K562 (cell line): ENCODE results near the gene HSPA4L. TPM values are rescaled to one million over a fixed set of nuclear protein-coding genes. Genes with fewer than 3 reads are reported as not detected.

Experiments used
- AFF4 ChIP-seq: sonication (generic); formaldehyde crosslinking; IDR thresholded peaks from 2 replicates; pipeline ENCODE4 v1.8.0; 2023; ENCODE audit warnings: mild to moderate bottlenecking, missing genetic modification reagents
- ARNT ChIP-seq, 2 experiments: fragments of 450-650 bp; IDR thresholded peaks; 2 replicates each; pipeline ENCODE4 v1.6.1; 2016; ENCODE audit warnings: mild to moderate bottlenecking in 1 of 2
- CREBBP ChIP-seq: IDR thresholded peaks from one replicate; pipeline ENCODE4 v1.6.1; 2012; ENCODE audit warnings: low read depth, mild to moderate bottlenecking, control low read depth, inconsistent platforms, low read length
- CXXC5 ChIP-seq: fragments of 250-450 bp; sonication (Bioruptor Pico); IDR thresholded peaks from 2 replicates; pipeline ENCODE4 v1.8.0; 2022; ENCODE audit warnings: inconsistent platforms, mild to moderate bottlenecking, moderate library complexity
- GABPB2 ChIP-seq: fragments of 250-450 bp; sonication (Bioruptor Pico); conservative IDR thresholded peaks from 2 replicates; pipeline ENCODE4 v1.5.1; 2021; ENCODE audit warnings: mild to moderate bottlenecking
- HDAC2 ChIP-seq: fragments of 450-650 bp; IDR thresholded peaks from 2 replicates; pipeline ENCODE4 v1.6.1; 2016; ENCODE audit warnings: mild to moderate bottlenecking
- ID3 ChIP-seq, 2 experiments: fragments of 250-450 bp in 1 of 2; fragments of 450-650 bp in 1 of 2; sonication (Bioruptor Pico) in 1 of 2; IDR thresholded peaks; 2 replicates each; pipeline versions ENCODE4 v1.6.1 to v1.8.0; 2016 to 2021; ENCODE audit warnings: mild to moderate bottlenecking in 2 of 2, moderate library complexity in 2 of 2, missing compliant biosample characterization in 1 of 2, missing genetic modification characterization in 1 of 2
- MCM5 ChIP-seq: fragments of 450-650 bp; IDR thresholded peaks from 2 replicates; pipeline ENCODE4 v1.6.1; 2016; ENCODE audit warnings: low read depth
- MEF2A ChIP-seq: IDR thresholded peaks from 2 replicates; pipeline ENCODE4 v1.6.1; 2011; ENCODE audit warnings: low read depth, mild to moderate bottlenecking, low read length, moderate library complexity; ENCODE audit not compliant: control insufficient read depth
- NELFE ChIP-seq: IDR thresholded peaks from 2 replicates; pipeline ENCODE4 v1.6.1; 2011; ENCODE audit warnings: mild to moderate bottlenecking; ENCODE audit not compliant: insufficient read depth, insufficient read length
- NONO ChIP-seq, 2 experiments: fragments of 200-400 bp in 1 of 2; fragments of 450-650 bp in 1 of 2; formaldehyde crosslinking in 1 of 2; IDR thresholded peaks; 2 replicates each; pipeline ENCODE4 v1.6.1; 2017; ENCODE audit warnings: low read depth in 2 of 2, mild to moderate bottlenecking in 2 of 2, moderate library complexity in 2 of 2, low read length in 1 of 2
- PHF8 ChIP-seq: fragments of 200-600 bp; sonication (generic); IDR thresholded peaks from 2 replicates; pipeline ENCODE4 v1.6.1; 2012; ENCODE audit warnings: mixed run types, mild to moderate bottlenecking, inconsistent platforms, low read length, moderate library complexity, borderline replicate concordance
- SETDB1 ChIP-seq: IDR thresholded peaks from one replicate; pipeline ENCODE4 v1.6.1; 2012; ENCODE audit warnings: low read length, control low read depth, inconsistent platforms
- SMAD2 ChIP-seq: fragments of 150-350 bp; IDR thresholded peaks from 2 replicates; pipeline ENCODE4 v1.6.1; 2014; ENCODE audit warnings: low read depth, mild to moderate bottlenecking, low read length
- SRSF9 ChIP-seq: fragments of 200-400 bp; formaldehyde crosslinking; IDR thresholded peaks from 2 replicates; pipeline ENCODE4 v1.6.1; 2017; ENCODE audit warnings: low read depth, low read length, borderline replicate concordance
- STAT5A ChIP-seq: IDR thresholded peaks from 2 replicates; pipeline ENCODE4 v1.6.1; 2012; ENCODE audit warnings: low read length, inconsistent platforms, borderline replicate concordance
- TBP ChIP-seq: optimal IDR thresholded peaks from 2 replicates; pipeline ENCODE3; 2011; ENCODE audit warnings: low read depth, low read length, improper control_type of control experiment
- TEAD1 ChIP-seq, 2 experiments: fragments of 450-650 bp in 1 of 2; sonication (generic) in 1 of 2; formaldehyde crosslinking; IDR thresholded peaks; 2 replicates each; pipeline versions ENCODE4 v1.4.0 to v1.8.0; 2020 to 2022; ENCODE audit warnings: mild to moderate bottlenecking in 2 of 2, missing genetic modification reagents in 1 of 2
- THRAP3 ChIP-seq: fragments of 450-650 bp; IDR thresholded peaks from 2 replicates; pipeline ENCODE4 v1.6.1; 2016; ENCODE audit warnings: mild to moderate bottlenecking, inconsistent platforms, borderline replicate concordance
- ZBTB7A ChIP-seq: IDR thresholded peaks from 2 replicates; pipeline ENCODE4 v1.6.1; 2011; ENCODE audit warnings: low read depth, mild to moderate bottlenecking, low read length, moderate library complexity, borderline replicate concordance; ENCODE audit not compliant: control insufficient read depth
- ZFP30 ChIP-seq: fragments of 250-450 bp; sonication (Bioruptor Pico); IDR thresholded peaks from 2 replicates; pipeline ENCODE4 v1.8.0; 2022; ENCODE audit warnings: moderate library complexity, mild to moderate bottlenecking, inconsistent platforms, borderline replicate concordance
- ZNF232 ChIP-seq: sonication (generic); formaldehyde crosslinking; IDR thresholded peaks from 2 replicates; pipeline ENCODE4 v1.8.0; 2022; ENCODE audit warnings: mild to moderate bottlenecking, missing genetic modification reagents
- ZNF766 ChIP-seq: fragments of 200-800 bp; sonication (Bioruptor generic); conservative IDR thresholded peaks from 2 replicates; pipeline ENCODE4 v1.6.1; 2016; ENCODE audit warnings: missing genetic modification characterization, missing compliant biosample characterization
- polyA plus RNA-seq, 8 experiments: library from polyadenylated mRNA; depleted of rRNA in 4 of 8; stranded (reverse) in 5 of 8; unstranded in 3 of 8; fragments of >200 nt; fragmentation: Nextera tagmentation in 2 of 8; fragmentation: Illumina TruSeq in 1 of 8; extraction: Ambion mirVana in 2 of 8; extraction: Trizol in 1 of 8; gene quantifications; 2 replicates each; pipeline versions ENCODE4 v1.2.1 to v1.2.3, GENCODE V29; 2011 to 2014; ENCODE audit warnings: inconsistent platforms in 1 of 8, missing spikeins in 1 of 8
- total RNA-seq, 7 experiments: library from RNA; depleted of rRNA in 6 of 7; stranded (reverse); fragments of >200 nt in 6 of 7; fragmentation: Illumina TruSeq in 2 of 7; extraction: Trizol in 2 of 7; gene quantifications; 2 replicates each; pipeline versions ENCODE4 v1.2.1 to v1.2.3, GENCODE V29; 2011 to 2021; ENCODE audit warnings: low replicate concordance in 1 of 7

HSPA4L gene
- total and polyA plus RNA-seq, 9 of the 15 experiments (the other 6 are each of a cell fraction or from before 2014, with no cell fraction given): 12.3 to 37.0 (median 21.7) TPM

GRCh38 chr4:127880763-127881562 is 98.8 kb downstream of the HSPA4L start, which contains the start of gene PLK4 (continued):
- TF ChIP-seq ZNF232 (CRISPR knock-in tag): no peak
- TF ChIP-seq ID3 (CRISPR knock-in tag; IDR thresholded peaks at IDR 0.05): no peak
- TF ChIP-seq ID3 (tag; IDR thresholded peaks at IDR 0.05): no peak
- TF ChIP-seq HDAC2: peak; percentile 47
- peak; percentile 99 for TF ChIP-seq PHF8
- TF ChIP-seq GABPB2 (CRISPR knock-in tag): no peak
- no peak for TF ChIP-seq CREBBP
- TF ChIP-seq TEAD1 (CRISPR knock-in tag; IDR thresholded peaks at IDR 0.05): peak in 1 of 2 experiments; percentile 70; a peak in 2 of 4 replicates
- TF ChIP-seq SETDB1: no peak
- peak; percentile 96 for TF ChIP-seq AFF4 (CRISPR knock-in tag)
- no peak for TF ChIP-seq NELFE
- no peak for TF ChIP-seq MCM5
- no peak for TF ChIP-seq ZFP30 (CRISPR knock-in tag)
- no peak for TF ChIP-seq MEF2A
- TF ChIP-seq ZNF766 (CRISPR knock-in tag): 0 out of 2 replicates have a peak, but pooled peaks have one; percentile 37
- no peak for TF ChIP-seq SMAD2
- TF ChIP-seq STAT5A: no peak
- TF ChIP-seq NONO (IDR thresholded peaks at IDR 0.05; ENCODE audit: low read depth in 2 of 2, low read length in 1 of 2): no peak
- no peak for TF ChIP-seq ARNT (IDR thresholded peaks at IDR 0.05)
- TF ChIP-seq ZBTB7A: peak; percentile 99
- TF ChIP-seq TBP: peak; percentile 94
- TF ChIP-seq CXXC5: peak; percentile 75
- no peak for TF ChIP-seq THRAP3
- no peak for TF ChIP-seq SRSF9
